Measurements from ENCODE around the gene CADPS2. TPM values are rescaled to one million over a fixed set of nuclear protein-coding genes. Genes with fewer than 3 reads are reported as not detected.

CADPS2 gene
- total and polyA plus RNA-seq, 4 donors, result 5.6 to 41.1 (median 11.0) TPM

DNA sequence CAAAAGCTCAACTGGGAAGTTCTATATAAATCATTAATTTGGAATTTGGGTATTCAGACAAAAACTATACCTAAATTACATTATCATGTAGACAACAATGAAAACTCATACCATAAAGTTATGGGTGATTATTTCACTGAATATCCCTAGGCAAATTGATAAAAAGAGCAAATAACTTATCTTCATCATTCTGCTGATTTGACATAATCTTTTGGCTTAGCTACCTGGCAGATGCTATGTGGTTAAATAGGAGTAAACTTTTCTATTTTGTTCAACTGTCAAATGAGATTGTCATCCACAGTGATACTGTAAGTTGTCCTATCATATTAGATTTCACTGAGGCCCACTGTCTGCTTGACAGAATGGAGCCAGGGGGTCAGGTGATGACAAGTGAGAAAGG is 432.8 kb downstream of the CADPS2 start:
- TF ChIP-seq HNF4G (IDR thresholded peaks at IDR 0.05), result no peak
- TF ChIP-seq, protein P1, sequence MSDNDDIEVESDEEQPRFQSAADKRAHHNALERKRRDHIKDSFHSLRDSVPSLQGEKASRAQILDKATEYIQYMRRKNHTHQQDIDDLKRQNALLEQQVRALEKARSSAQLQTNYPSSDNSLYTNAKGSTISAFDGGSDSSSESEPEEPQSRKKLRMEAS (IDR thresholded peaks at IDR 0.05), result no peak
- TF ChIP-seq FOXA1 (IDR thresholded peaks at IDR 0.05), result no peak
- no peak for TF ChIP-seq JUND (IDR thresholded peaks at IDR 0.05)
- no peak for TF ChIP-seq NR2F2 (IDR thresholded peaks at IDR 0.05)
- TF ChIP-seq TAF1 (conservative IDR thresholded peaks at IDR 0.05), result no peak
- TF ChIP-seq, protein P2, sequence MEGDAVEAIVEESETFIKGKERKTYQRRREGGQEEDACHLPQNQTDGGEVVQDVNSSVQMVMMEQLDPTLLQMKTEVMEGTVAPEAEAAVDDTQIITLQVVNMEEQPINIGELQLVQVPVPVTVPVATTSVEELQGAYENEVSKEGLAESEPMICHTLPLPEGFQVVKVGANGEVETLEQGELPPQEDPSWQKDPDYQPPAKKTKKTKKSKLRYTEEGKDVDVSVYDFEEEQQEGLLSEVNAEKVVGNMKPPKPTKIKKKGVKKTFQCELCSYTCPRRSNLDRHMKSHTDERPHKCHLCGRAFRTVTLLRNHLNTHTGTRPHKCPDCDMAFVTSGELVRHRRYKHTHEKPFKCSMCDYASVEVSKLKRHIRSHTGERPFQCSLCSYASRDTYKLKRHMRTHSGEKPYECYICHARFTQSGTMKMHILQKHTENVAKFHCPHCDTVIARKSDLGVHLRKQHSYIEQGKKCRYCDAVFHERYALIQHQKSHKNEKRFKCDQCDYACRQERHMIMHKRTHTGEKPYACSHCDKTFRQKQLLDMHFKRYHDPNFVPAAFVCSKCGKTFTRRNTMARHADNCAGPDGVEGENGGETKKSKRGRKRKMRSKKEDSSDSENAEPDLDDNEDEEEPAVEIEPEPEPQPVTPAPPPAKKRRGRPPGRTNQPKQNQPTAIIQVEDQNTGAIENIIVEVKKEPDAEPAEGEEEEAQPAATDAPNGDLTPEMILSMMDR (IDR thresholded peaks at IDR 0.05; ENCODE audit: low read depth, low read length, missing input control), result no peak
- TF ChIP-seq SP1 (IDR thresholded peaks at IDR 0.05), result no peak
- TF ChIP-seq, protein P3, sequence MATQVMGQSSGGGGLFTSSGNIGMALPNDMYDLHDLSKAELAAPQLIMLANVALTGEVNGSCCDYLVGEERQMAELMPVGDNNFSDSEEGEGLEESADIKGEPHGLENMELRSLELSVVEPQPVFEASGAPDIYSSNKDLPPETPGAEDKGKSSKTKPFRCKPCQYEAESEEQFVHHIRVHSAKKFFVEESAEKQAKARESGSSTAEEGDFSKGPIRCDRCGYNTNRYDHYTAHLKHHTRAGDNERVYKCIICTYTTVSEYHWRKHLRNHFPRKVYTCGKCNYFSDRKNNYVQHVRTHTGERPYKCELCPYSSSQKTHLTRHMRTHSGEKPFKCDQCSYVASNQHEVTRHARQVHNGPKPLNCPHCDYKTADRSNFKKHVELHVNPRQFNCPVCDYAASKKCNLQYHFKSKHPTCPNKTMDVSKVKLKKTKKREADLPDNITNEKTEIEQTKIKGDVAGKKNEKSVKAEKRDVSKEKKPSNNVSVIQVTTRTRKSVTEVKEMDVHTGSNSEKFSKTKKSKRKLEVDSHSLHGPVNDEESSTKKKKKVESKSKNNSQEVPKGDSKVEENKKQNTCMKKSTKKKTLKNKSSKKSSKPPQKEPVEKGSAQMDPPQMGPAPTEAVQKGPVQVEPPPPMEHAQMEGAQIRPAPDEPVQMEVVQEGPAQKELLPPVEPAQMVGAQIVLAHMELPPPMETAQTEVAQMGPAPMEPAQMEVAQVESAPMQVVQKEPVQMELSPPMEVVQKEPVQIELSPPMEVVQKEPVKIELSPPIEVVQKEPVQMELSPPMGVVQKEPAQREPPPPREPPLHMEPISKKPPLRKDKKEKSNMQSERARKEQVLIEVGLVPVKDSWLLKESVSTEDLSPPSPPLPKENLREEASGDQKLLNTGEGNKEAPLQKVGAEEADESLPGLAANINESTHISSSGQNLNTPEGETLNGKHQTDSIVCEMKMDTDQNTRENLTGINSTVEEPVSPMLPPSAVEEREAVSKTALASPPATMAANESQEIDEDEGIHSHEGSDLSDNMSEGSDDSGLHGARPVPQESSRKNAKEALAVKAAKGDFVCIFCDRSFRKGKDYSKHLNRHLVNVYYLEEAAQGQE (IDR thresholded peaks at IDR 0.05), result no peak
- TF ChIP-seq RXRA (IDR thresholded peaks at IDR 0.05), result no peak
- TF ChIP-seq YY1 (IDR thresholded peaks at IDR 0.05), result no peak
- no peak for TF ChIP-seq HNF4A (conservative IDR thresholded peaks at IDR 0.05)
- no peak for TF ChIP-seq RAD21 (IDR thresholded peaks at IDR 0.05)
- no peak for TF ChIP-seq GABPA (IDR thresholded peaks at IDR 0.05 in 1 of 2, conservative IDR thresholded peaks at IDR 0.05 in 1 of 2)
- TF ChIP-seq, protein P4, sequence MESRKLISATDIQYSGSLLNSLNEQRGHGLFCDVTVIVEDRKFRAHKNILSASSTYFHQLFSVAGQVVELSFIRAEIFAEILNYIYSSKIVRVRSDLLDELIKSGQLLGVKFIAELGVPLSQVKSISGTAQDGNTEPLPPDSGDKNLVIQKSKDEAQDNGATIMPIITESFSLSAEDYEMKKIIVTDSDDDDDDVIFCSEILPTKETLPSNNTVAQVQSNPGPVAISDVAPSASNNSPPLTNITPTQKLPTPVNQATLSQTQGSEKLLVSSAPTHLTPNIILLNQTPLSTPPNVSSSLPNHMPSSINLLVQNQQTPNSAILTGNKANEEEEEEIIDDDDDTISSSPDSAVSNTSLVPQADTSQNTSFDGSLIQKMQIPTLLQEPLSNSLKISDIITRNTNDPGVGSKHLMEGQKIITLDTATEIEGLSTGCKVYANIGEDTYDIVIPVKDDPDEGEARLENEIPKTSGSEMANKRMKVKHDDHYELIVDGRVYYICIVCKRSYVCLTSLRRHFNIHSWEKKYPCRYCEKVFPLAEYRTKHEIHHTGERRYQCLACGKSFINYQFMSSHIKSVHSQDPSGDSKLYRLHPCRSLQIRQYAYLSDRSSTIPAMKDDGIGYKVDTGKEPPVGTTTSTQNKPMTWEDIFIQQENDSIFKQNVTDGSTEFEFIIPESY (IDR thresholded peaks at IDR 0.05), result no peak
- no peak for TF ChIP-seq FOXA2 (IDR thresholded peaks at IDR 0.05)
- no peak for TF ChIP-seq EGR1 (IDR thresholded peaks at IDR 0.05; ENCODE audit: low read depth in 2 of 2)
- TF ChIP-seq, protein P5, sequence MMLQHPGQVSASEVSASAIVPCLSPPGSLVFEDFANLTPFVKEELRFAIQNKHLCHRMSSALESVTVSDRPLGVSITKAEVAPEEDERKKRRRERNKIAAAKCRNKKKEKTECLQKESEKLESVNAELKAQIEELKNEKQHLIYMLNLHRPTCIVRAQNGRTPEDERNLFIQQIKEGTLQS (IDR thresholded peaks at IDR 0.05), result no peak
- H3K27ac ChIP-seq (ENCODE audit: low read depth in 1 of 2, low read length in 2 of 2), result no peak overlapping the region
- H3K4me1 ChIP-seq (ENCODE audit: control insufficient read depth in 4 of 4, insufficient read depth in 4 of 4, low read length in 3 of 4), result no peaks in the 10 kb centered on the region
- no peak overlapping the region for H3K9ac ChIP-seq (ENCODE audit: low read depth in 1 of 2, low read length in 2 of 2)
- DNase-seq (ENCODE audit: low spot score), result no peak
- no peaks in the 10 kb centered on the region for H3K27me3 ChIP-seq (ENCODE audit: control insufficient read depth in 4 of 4, insufficient read depth in 4 of 4, low read length in 3 of 4)
- no peak overlapping the region for H3K4me3 ChIP-seq (ENCODE audit: low read depth in 1 of 3, low read length in 3 of 3)
- no peaks in the 10 kb centered on the region for H3K36me3 ChIP-seq (ENCODE audit: control insufficient read depth in 4 of 4, insufficient read depth in 3 of 4, low read depth in 1 of 4, low read length in 3 of 4)
- no peaks in the 10 kb centered on the region for H3K9me3 ChIP-seq (ENCODE audit: control insufficient read depth in 4 of 4, low read length in 3 of 4)

Measured in liver (tissue), 9 donors.